NCI-H2227 treated with DMSO at 0.1 percent for 48 hours (cell line): Measurements from ENCODE around the gene GNA15.
"Not testable (repeated sequence)": the region's sequence is repeated elsewhere in the genome, so short reads cannot be mapped to it uniquely, and the experiment has no call there.

Experiments used
- DNase-seq: peaks from one replicate; lab custom pipeline; 2025; lab: John Stamatoyannopoulos, UW

GNA15 gene

DNA sequence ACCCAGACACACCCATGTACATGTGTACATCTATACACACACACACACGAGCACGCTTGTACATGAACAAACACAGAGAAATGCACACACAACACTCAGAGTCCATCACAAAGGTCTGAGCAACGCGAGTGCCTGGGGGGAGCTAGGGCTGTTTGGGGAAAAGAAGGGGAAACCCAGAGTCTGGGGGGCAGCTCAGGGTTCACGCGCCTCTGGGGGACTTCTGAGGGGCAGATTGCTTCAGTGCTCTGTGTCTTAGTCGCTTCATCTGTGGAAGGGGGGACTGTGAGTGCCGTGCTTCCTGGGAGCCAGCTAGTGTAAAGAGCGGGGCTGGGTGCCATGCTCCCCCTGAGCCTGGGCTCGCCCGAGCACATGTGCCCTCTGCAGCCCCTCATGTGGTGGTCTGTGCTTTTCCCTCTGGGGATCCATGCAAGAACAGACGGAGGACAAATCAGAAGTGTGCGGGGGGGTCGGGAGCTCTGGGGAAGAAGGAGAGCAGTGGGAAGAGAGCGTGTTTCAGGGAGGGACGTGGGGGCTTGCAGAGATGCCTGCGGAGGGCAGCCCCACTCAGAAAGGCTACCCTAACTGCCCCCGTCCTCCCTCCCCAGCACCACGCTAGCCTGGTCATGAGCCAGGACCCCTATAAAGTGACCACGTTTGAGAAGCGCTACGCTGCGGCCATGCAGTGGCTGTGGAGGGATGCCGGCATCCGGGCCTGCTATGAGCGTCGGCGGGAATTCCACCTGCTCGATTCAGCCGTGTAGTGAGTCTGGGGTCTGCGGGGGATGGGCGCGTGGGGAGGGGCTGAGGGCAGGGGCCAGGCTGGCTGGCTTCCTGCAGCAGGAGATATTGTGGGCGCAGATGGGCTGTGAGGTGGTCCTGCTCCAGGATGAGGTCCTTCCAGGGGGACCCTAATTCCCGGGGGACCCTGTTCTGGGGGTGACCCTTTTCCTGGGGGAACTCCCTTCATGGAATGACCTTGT is 14.0 kb downstream of the GNA15 start:
- no peak for DNase-seq

DNA sequence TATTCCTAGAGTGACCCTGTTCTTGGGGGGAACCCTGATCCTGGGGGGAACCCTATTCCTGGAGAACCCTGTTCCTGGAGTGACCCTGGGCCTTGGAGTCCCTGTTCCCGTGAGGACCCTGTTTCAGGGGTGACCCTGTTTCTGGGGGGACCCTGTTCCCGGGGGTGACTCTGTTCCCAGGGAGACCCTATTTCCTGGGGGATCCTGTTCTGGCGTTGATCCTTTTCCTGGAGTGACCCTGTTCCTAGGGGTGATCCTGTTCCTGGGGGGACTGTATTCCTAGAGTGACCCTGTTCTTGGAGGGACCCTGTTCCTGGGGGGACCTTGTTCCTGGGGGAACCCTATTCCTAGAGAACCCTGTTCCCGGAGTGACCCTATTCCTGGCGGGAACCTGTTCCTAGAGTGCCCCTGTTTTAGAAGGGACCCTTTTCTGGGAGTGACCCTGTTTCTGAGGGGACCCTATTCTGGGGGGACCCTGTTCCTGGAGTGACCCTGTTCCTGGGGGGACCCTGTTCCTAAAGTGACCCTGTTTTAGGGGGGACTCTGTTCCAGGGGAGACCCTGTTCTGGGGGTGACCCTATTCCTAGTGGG is 15.0 kb downstream of the GNA15 start:
- DNase-seq = no peak

DNA sequence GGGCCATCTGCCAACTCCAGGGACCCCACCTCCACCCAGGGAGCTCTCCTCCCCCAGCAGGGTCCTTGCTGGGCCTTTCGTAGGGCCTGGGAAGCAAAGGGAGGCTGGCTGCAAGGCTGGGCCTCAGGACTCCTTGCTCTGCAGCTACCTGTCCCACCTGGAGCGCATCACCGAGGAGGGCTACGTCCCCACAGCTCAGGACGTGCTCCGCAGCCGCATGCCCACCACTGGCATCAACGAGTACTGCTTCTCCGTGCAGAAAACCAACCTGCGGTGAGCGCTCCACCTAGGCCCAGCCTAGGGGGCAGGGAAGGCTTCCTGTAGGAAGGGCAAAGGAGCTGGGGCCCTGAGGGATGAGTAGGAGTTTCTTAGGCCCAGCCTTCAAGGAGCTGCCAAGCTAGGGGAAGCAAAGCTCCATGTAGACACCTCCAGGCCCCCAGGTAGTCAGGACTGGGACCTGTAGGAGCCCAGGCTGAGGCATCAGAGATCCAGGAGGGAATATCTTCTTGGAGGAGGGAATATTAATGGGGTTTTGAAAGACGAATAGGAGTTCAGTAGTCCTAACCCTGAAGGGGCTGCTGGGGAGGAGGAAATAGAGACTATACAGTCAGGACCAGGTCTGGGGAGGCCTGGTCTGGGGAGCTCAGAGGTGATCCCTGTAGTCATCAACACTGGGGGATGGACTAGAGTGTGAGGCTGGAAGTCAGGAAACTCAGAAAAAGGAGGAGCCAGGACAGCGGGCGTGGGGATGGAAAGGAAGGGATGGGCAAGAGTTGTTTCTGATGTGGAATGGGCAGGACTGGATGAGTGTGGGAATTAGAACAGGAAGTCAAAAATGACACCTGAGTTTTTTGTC is 16.0 kb downstream of the GNA15 start:
- DNase-seq = no peak

DNA sequence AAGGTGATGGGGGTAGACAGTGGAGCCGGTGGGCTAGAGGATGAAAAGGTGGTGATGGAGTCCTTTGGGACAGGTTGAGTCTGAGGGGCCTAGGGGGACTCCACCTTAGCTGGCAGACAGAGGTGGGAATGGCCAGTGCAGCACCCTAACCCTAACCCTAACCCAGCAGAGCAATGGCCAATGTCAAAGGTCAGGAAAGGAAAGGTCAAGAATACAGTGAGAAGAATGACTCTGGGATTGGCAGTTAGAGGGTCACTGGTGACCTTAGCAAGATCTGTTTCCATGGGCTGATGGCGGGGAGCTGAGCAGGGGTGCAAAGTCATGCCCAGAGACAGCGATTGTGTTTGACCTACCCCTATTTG is 16.6 kb downstream of the GNA15 start:
- no peak for DNase-seq

DNA sequence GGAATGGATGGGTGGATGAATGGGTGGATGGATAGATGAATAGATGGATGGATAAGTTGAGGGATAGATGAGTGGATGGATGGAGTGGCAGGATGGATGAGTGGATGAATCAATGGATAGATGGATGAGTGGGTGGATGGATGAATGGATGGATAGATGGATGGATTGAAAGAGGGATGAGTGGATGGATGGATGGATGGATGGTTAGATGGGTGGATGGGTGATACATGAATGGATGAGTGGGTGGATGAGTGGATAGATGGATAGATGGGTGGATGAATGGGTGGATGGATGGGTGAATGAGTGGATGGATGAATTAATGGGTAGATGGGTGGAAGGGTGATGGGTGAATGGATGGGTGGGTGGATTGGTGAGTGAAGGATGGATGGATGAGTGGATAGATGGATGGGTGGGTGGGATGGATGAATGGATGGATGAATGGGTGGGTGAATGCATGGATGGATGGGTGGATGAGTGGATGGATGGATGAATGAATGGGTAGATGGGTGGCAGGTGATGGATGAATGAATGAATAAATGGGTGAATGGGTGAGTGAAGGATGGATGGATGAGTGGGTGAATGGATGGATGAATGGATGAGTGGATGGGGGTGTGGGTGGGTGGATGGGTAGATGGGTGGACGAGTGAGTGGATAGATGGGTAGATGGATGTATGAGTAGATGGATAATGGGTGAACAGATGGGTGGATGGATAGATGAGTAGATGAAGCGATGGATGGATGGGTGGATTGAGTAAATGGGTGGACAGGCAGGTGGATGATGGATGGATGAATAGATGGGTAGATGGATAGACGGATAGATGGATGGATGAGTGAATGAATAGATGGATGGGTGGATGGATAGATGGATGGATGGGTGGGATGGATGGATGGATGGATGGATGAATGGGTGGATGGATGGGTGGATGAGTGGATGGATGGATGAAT is 17.7 kb downstream of the GNA15 start:
- DNase-seq = no peak

DNA sequence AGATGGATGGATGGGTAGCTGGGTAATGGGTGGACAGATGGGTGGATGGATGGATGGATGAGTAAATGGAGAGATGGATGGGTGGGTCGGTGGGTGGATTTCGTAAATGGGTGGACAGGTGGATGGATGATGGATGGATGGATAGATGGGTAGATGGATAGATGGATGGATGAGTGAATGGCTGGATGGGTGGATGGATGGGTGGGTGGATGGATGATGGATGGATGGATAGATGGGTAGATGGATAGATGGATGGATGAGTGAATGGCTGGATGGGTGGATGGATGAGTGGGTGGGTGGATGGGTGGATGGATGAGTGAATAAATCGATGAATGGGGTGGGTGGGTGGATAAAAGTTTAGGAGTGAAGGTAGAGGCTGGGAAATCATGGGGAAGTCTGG is 18.6 kb downstream of the GNA15 start:
- not testable (repeated sequence) for DNase-seq

DNA sequence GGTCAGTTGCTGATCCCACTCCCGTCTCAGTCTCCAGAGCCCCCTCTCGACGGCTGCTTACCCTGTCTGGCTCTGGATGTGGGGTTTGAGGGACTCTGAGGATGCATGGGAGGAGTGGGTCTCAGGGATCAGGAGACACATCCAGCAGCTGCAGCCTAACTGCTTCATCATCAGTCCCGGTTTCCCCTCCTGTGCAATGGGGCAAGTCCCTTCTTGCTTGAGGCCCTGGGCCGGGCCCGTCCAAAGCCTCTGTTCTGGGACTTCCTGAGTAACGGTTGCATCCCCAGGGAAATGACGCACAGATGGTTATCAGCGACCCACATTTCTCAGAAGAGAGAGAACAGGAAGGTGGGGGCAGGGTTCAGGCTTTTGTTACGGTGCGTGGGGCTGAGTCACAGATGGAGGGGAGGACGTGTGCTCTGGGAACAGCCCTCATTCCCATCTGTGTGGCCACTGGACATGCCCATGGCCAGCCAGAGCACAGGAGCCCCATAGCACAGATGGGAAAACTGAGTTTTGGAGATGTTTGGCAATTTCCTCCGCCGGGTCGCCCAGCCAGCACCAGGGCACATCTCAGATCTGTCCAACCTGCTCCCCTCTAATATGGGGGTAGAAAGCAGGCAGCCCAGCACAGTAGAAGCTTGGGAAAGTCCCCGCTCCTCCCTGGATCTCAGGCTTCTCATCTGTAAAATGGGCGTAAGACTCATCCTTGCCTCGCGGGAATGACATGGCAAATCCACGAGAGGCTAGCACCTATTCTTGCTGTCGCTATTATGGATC is 19.3 kb downstream of the GNA15 start:
- no peak for DNase-seq

DNA sequence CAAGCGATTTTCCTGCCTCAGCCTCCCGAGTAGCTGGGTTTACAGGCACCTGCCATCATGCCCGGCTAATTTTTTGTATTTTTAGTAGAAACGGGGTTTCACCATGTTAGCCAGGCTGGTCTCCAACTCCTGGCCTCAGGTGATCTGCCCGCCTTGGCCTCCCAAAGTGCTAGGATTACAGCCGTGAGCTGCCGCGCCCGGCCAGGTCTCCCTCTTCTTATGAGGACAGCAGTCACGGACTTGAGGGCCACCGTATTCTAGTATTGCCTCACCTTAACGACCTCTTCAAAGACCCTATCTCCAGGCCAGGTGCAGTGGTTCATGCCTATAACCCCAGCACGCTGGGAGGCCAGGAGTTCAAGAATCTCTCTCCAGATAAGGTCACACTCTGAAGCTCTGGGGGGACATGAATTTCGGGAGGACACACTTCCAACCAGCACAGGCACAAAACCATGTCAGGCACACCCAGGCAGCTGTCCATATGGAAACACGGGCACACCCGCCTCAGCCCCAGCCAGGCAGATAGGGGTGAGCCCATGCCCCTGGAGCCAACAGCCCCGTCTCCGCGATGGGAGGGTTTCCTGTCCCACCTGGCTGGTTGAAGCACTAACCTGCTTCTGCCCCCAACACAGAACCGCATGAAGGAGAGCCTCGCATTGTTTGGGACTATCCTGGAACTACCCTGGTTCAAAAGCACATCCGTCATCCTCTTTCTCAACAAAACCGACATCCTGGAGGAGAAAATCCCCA is 21.4 kb downstream of the GNA15 start:
- DNase-seq = no peak

DNA sequence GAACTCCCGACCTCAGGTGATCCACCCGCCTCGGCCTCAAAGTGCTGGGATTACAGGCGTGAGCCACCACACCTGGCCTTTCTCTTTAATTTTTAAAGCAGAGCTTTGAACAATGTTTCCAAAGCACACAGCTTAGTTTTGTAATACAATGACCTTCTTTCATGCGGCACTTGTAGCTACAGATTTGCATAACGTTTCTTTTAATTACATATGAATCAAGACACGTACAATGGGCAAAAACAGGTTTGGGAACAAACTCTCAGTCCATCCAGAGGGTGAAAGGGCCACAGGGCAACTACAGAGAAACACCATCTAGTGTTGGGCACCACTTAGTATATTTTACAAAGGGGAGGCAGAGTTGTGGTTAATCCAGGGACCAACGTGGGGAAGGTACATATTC is 23.7 kb downstream of the GNA15 start:
- DNase-seq = no peak

DNA sequence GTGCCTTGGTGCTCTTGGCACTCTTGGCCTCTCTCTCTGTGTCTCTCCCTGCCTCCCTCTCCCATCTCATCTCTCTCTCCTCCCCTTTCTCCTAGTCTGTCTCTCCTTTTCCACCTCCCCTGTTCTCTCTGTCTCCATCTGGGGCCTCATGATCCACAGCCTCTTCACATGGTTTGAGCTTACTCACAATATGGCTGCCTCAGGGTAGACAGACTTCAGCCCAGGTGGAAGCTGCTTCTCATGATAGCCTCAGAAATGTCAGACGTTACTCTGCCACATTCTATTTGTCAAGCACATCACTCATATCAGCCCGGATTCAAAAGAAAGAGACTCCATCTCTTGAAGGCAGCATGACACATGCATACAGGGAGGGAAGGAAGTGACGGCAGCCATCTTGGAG is 24.4 kb downstream of the GNA15 start:
- no peak for DNase-seq

DNA sequence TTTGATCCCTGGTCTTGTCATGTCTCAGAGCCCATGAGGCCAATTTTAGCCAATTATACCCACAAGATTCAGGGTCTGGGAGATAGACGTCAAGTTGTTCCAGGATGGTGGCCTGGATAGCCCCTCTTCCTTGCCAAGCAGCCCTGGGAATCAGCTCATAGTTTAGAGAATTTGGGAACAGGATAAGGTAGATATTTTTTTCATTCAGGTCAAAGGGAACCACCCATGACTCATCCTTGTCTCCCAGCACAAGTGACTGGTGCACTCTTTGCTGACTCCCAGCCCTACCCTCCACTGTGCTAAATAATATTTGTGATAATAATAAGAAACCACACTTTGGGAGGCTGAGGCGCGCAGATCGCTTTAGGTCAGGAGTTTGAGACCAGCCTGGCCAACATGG is 25.6 kb downstream of the GNA15 start:
- DNase-seq = no peak

DNA sequence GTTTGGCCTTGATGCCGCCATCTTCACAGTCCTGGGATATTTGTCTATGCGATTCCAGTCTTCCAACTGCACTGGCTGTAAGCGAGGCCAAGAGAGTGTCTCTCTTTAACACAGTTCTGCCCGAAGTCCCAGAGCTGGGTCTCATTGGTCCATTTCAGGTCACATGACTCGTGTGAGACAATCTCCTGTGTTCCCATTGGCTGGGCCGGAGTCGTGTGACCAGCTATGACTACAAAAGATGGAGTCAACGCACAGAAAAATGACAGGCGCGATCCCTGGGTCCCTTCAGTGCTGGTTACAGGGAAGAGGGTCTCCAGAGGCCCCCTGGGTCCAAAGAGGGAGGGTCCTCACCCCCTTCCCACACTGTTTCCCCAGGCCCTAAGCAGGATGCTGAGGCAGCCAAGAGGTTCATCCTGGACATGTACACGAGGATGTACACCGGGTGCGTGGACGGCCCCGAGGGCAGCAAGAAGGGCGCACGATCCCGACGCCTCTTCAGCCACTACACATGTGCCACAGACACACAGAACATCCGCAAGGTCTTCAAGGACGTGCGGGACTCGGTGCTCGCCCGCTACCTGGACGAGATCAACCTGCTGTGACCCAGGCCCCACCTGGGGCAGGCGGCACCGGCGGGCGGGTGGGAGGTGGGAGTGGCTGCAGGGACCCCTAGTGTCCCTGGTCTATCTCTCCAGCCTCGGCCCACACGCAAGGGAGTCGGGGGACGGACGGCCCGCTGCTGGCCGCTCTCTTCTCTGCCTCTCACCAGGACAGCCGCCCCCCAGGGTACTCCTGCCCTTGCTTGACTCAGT is 26.8 kb downstream of the GNA15 start:
- DNase-seq = no peak

DNA sequence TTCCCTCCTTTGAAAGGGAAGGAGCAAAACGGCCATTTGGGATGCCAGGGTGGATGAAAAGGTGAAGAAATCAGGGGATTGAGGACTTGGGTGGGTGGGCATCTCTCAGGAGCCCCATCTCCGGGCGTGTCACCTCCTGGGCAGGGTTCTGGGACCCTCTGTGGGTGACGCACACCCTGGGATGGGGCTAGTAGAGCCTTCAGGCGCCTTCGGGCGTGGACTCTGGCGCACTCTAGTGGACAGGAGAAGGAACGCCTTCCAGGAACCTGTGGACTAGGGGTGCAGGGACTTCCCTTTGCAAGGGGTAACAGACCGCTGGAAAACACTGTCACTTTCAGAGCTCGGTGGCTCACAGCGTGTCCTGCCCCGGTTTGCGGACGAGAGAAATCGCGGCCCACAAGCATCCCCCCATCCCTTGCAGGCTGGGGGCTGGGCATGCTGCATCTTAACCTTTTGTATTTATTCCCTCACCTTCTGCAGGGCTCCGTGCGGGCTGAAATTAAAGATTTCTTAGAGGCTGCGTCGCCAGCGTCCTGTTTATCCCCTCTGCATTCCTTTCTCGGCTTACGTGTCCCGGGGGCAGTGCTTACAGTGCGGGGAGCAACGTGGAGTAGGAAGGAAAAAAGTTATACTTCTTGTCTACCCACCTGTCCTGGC is 27.5 kb downstream of the GNA15 start:
- peak; percentile 54 for DNase-seq

DNA sequence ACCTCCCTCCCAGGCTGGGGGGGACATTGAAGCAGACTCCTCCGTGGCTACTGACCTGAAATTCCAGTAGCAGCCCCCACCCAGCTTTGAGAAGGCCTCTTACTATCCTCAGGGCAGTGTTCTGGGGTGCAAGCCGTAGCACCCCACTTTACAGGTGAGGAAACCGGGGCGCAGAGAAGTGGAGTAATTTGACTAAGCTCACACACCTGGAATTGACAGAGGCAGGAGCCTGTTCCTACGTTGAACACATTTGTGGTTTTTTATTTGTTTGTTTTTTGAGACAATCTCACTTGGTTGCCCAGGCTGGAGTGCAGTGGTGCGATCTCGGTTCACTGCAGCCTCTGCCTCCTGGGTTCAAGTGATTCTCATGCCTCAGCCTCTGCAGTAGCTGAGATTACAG is 28.1 kb downstream of the GNA15 start:
- no peak for DNase-seq

DNA sequence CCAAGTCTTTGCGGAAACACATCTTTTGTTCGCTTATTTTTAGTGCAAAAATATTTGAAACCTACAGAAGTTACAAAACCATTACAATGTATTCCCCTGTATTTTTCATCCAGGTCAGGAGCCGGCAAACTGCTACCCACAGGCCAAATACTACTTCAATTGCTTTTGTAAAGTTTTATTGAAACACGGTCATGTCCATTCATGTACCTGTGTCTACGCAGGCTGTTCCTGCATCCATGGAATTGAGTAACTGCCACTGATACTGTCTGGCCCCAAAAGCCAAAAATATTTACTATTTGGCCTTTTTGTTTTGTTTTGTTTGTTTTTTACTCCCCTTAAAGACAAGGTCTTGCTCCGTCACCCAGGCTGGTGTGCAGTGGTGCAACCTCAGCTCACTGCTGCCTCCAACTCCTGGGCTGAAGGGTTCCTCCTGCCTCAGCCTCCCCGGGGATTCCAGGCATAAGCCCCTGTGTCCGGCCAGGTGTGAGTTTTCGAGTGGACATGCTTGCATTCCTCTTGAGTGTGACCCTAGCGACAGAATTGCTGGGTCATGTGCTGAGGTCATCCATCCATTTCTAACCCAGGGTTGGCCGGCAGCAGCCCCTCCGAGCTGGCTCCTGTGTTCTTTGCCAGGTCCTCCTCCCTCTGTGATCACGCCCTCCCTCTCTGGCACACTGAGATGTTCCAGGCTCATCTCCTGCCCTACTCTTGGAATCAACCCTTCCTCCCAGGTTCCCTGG is 31.9 kb downstream of the GNA15 start:
- no peak for DNase-seq

DNA sequence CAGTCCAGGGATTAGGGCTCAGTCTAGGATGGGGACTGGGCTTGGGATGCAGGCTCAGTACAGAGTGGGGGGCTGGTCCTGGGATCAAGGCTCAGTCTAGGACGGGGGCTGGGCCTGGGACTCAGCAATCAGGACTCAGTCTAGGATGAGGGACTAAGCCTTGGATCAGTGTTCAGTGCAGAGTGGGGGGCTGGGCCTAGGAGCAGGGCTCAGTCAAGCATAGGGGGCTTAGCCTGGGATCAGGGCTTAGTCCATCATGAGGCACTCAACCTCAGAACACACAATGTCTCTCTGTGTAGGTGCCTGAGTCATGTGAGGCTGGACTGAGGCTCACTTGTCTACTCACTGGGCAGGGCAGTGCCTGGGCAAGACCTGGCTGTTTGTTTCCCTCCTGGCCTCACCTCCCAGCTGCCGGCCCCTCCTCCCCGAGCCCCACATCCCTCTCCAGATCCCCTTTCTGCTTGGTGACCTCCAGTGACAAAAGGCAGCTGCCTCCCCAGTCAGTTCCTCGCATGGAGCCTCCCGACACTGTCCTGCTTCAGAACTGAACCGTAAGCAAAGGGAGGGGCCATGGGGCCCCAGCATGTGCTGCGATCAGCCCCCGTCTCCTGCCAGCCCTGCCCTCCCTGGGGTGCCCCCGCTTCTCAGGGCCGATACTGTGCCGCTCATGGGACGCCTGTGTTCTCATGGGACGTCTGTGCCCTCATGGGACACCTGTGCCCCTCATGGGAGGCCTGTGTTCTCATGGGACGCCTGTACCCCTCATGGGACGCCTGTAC is 36.2 kb downstream of the GNA15 start:
- no peak for DNase-seq

DNA sequence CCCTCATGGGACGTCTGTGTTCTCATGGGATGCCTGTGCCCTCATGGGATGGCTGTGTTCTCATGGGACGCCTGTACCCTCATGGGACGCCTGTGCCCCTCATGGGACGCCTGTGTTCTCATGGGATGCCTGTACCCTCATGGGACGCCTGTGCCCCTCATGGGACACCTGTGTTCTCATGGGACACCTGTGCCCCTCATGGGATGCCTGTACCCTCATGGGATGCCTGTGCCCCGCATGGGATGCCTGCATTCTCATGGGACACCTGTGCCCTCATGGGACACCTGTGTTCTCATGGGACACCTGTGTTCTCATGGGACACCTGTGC is 36.8 kb downstream of the GNA15 start:
- not testable (repeated sequence) for DNase-seq
